PC-9 (cell line): ENCODE results near the gene GCNA.

Experiments used
- CTCF ChIP-seq: fragments of 200-600 bp; sonication (generic); conservative IDR thresholded peaks from 2 replicates; pipeline ENCODE4 v1.6.1; 2017; ENCODE audit warnings: mixed run types, antibody characterized with exemption, mild to moderate bottlenecking, moderate library complexity
- EZH2 ChIP-seq: fragments of 200-600 bp; sonication (generic); IDR thresholded peaks from 2 replicates; pipeline ENCODE4 v1.8.0; 2017; ENCODE audit warnings: antibody characterized with exemption, low read depth

GRCh38 chrX:71579136-71579989, 1.1 kb downstream of the GCNA start:
- TF ChIP-seq CTCF (no peak), EZH2 (no peak)
